GM12873 (cell line): Measurements from ENCODE around the gene ARHGAP29.

Source experiments
- CTCF ChIP-seq: IDR thresholded peaks from 2 replicates; pipeline ENCODE4 v1.5.1; 2012; ENCODE audit warnings: low read depth, mild to moderate bottlenecking, moderate library complexity, low read length, control low read depth; ENCODE audit not compliant: insufficient read depth; ENCODE audit errors: missing control alignments

ARHGAP29 gene

GRCh38 chr1:94260635-94261387 lies 23.4 kb upstream of the ARHGAP29 start:
- TF ChIP-seq CTCF, result no peak

- no peak for TF ChIP-seq CTCF
These were observed 22.4 kb upstream of the ARHGAP29 start for GRCh38 chr1:94259635-94260289.

GRCh38 chr1:94258873-94259331 lies 21.5 kb upstream of the ARHGAP29 start:
- no peak for TF ChIP-seq CTCF

GRCh38 chr1:94257444-94257843 lies 20.1 kb upstream of the ARHGAP29 start:
- no peak for TF ChIP-seq CTCF

GRCh38 chr1:94255476-94255875 lies 18.1 kb upstream of the ARHGAP29 start:
- no peak for TF ChIP-seq CTCF

- TF ChIP-seq CTCF, result no peak
These were observed 16.9 kb upstream of the ARHGAP29 start for GRCh38 chr1:94254073-94254810.

- TF ChIP-seq CTCF, result no peak
These were observed 16.2 kb upstream of the ARHGAP29 start for GRCh38 chr1:94253456-94254017.
